ENCODE measurements around the gene GFM1. TPM values are rescaled to one million over a fixed set of nuclear protein-coding genes. Genes with fewer than 3 reads are reported as not detected.
A peak's percentile ranks its signal among the peaks of the same experiment; 100 is the strongest.

The GFM1 gene
- total RNA-seq, 1 donor from 2014 or later, result 71.5 TPM

- H3K4me3 ChIP-seq (ENCODE audit: low read length in 3 of 3), result peak overlapping the region; percentile 51 to 77 (median 63)
- H3K27me3 ChIP-seq (ENCODE audit: control insufficient read depth in 3 of 3, insufficient read depth in 3 of 3, low read length in 3 of 3), result no peaks in the 10 kb centered on the region
- peak overlapping the region; percentile 19 for H3K27ac ChIP-seq (ENCODE audit: low read depth, low read length)
- peaks cover 0 to 10% (median 5%) of the 10 kb centered on the region in 3 donors for H3K36me3 ChIP-seq (ENCODE audit: control insufficient read depth in 3 of 3, insufficient read depth in 3 of 3, low read length in 3 of 3)
- H3K4me1 ChIP-seq (ENCODE audit: control insufficient read depth in 3 of 3, insufficient read depth in 3 of 3, low read length in 3 of 3), result peaks cover 13 to 16% (median 14%) of the 10 kb centered on the region in 3 donors
- H3K9ac ChIP-seq (ENCODE audit: low read depth in 1 of 3, low read length in 3 of 3), result peak overlapping the region; percentile 47 to 74 (median 53)
- H3K9me3 ChIP-seq (ENCODE audit: control insufficient read depth in 3 of 3, low read length in 3 of 3), result peaks cover 3 to 8% (median 5%) of the 10 kb centered on the region in 3 donors
Measured at GRCh38 chr3:158732856-158733200, 88.5 kb downstream of the GFM1 start.

- H3K27me3 ChIP-seq (ENCODE audit: control insufficient read depth in 3 of 3, insufficient read depth in 3 of 3, low read length in 3 of 3), result no peaks in the 10 kb centered on the region
- H3K4me1 ChIP-seq (ENCODE audit: control insufficient read depth in 3 of 3, insufficient read depth in 3 of 3, low read length in 3 of 3), result peaks cover 9 to 16% (median 11%) of the 10 kb centered on the region in 3 donors
- peaks cover 3 to 8% (median 5%) of the 10 kb centered on the region in 3 donors for H3K9me3 ChIP-seq (ENCODE audit: control insufficient read depth in 3 of 3, low read length in 3 of 3)
- H3K27ac ChIP-seq (ENCODE audit: low read depth, low read length), result no peak overlapping the region
- H3K9ac ChIP-seq (ENCODE audit: low read depth in 1 of 3, low read length in 3 of 3), result no peak overlapping the region
- no peak overlapping the region for H3K4me3 ChIP-seq (ENCODE audit: low read length in 3 of 3)
- H3K36me3 ChIP-seq (ENCODE audit: control insufficient read depth in 3 of 3, insufficient read depth in 3 of 3, low read length in 3 of 3), result peaks cover 0 to 10% (median 5%) of the 10 kb centered on the region in 3 donors
Measured at GRCh38 chr3:158733656-158734055, 89.3 kb downstream of the GFM1 start.

- H3K4me1 ChIP-seq (ENCODE audit: control insufficient read depth in 3 of 3, insufficient read depth in 3 of 3, low read length in 3 of 3), result peaks cover 9 to 16% (median 11%) of the 10 kb centered on the region in 3 donors
- H3K9me3 ChIP-seq (ENCODE audit: control insufficient read depth in 3 of 3, low read length in 3 of 3), result peaks cover 3 to 8% (median 5%) of the 10 kb centered on the region in 3 donors
- H3K27ac ChIP-seq (ENCODE audit: low read depth, low read length), result no peak overlapping the region
- H3K36me3 ChIP-seq (ENCODE audit: control insufficient read depth in 3 of 3, insufficient read depth in 3 of 3, low read length in 3 of 3), result peaks cover 0 to 15% (median 5%) of the 10 kb centered on the region in 3 donors
- no peak overlapping the region for H3K9ac ChIP-seq (ENCODE audit: low read depth in 1 of 3, low read length in 3 of 3)
- H3K27me3 ChIP-seq (ENCODE audit: control insufficient read depth in 3 of 3, insufficient read depth in 3 of 3, low read length in 3 of 3), result no peaks in the 10 kb centered on the region
- H3K4me3 ChIP-seq (ENCODE audit: low read length in 3 of 3), result no peak overlapping the region
Measured at GRCh38 chr3:158735296-158736033, 91.1 kb downstream of the GFM1 start.

- Histone ChIP-seq H3K4me3 (ENCODE audit: low read length in 3 of 3) (no peak overlapping the region), H3K27ac (ENCODE audit: low read depth, low read length) (no peak overlapping the region), H3K9ac (ENCODE audit: low read depth in 1 of 3, low read length in 3 of 3) (no peak overlapping the region), H3K9me3 (ENCODE audit: control insufficient read depth in 3 of 3, low read length in 3 of 3) (peaks cover 3 to 8% (median 5%) of the 10 kb centered on the region in 3 donors), H3K4me1 (ENCODE audit: control insufficient read depth in 3 of 3, insufficient read depth in 3 of 3, low read length in 3 of 3) (peaks cover 0 to 4% (median 3%) of the 10 kb centered on the region in 3 donors), H3K36me3 (ENCODE audit: control insufficient read depth in 3 of 3, insufficient read depth in 3 of 3, low read length in 3 of 3) (peaks cover 0 to 15% (median 5%) of the 10 kb centered on the region in 3 donors), H3K27me3 (ENCODE audit: control insufficient read depth in 3 of 3, insufficient read depth in 3 of 3, low read length in 3 of 3) (no peaks in the 10 kb centered on the region)
Measured at GRCh38 chr3:158737410-158737809, 93.1 kb downstream of the GFM1 start.

- H3K27me3 ChIP-seq (ENCODE audit: control insufficient read depth in 3 of 3, insufficient read depth in 3 of 3, low read length in 3 of 3), result no peaks in the 10 kb centered on the region
- peaks cover 0 to 15% (median 5%) of the 10 kb centered on the region in 3 donors for H3K36me3 ChIP-seq (ENCODE audit: control insufficient read depth in 3 of 3, insufficient read depth in 3 of 3, low read length in 3 of 3)
- no peak overlapping the region for H3K27ac ChIP-seq (ENCODE audit: low read depth, low read length)
- no peak overlapping the region for H3K9ac ChIP-seq (ENCODE audit: low read depth in 1 of 3, low read length in 3 of 3)
- peaks cover 3 to 8% (median 5%) of the 10 kb centered on the region in 3 donors for H3K9me3 ChIP-seq (ENCODE audit: control insufficient read depth in 3 of 3, low read length in 3 of 3)
- H3K4me1 ChIP-seq (ENCODE audit: control insufficient read depth in 3 of 3, insufficient read depth in 3 of 3, low read length in 3 of 3), result no peaks in the 10 kb centered on the region
- no peak overlapping the region for H3K4me3 ChIP-seq (ENCODE audit: low read length in 3 of 3)
Measured at GRCh38 chr3:158737976-158738615, 93.8 kb downstream of the GFM1 start.

- peaks cover 3 to 8% (median 5%) of the 10 kb centered on the region in 3 donors for H3K9me3 ChIP-seq (ENCODE audit: control insufficient read depth in 3 of 3, low read length in 3 of 3)
- no peak overlapping the region for H3K9ac ChIP-seq (ENCODE audit: low read depth in 1 of 3, low read length in 3 of 3)
- no peak overlapping the region for H3K27ac ChIP-seq (ENCODE audit: low read depth, low read length)
- H3K4me3 ChIP-seq (ENCODE audit: low read length in 3 of 3), result no peak overlapping the region
- no peaks in the 10 kb centered on the region for H3K4me1 ChIP-seq (ENCODE audit: control insufficient read depth in 3 of 3, insufficient read depth in 3 of 3, low read length in 3 of 3)
- peaks cover 0 to 16% (median 5%) of the 10 kb centered on the region in 3 donors for H3K36me3 ChIP-seq (ENCODE audit: control insufficient read depth in 3 of 3, insufficient read depth in 3 of 3, low read length in 3 of 3)
- no peaks in the 10 kb centered on the region for H3K27me3 ChIP-seq (ENCODE audit: control insufficient read depth in 3 of 3, insufficient read depth in 3 of 3, low read length in 3 of 3)
Measured at GRCh38 chr3:158738653-158739052, 94.3 kb downstream of the GFM1 start.

- no peak overlapping the region for H3K9ac ChIP-seq (ENCODE audit: low read depth in 1 of 3, low read length in 3 of 3)
- H3K36me3 ChIP-seq (ENCODE audit: control insufficient read depth in 3 of 3, insufficient read depth in 3 of 3, low read length in 3 of 3), result peaks cover 0 to 19% (median 5%) of the 10 kb centered on the region in 3 donors
- H3K27ac ChIP-seq (ENCODE audit: low read depth, low read length), result no peak overlapping the region
- no peaks in the 10 kb centered on the region for H3K4me1 ChIP-seq (ENCODE audit: control insufficient read depth in 3 of 3, insufficient read depth in 3 of 3, low read length in 3 of 3)
- no peak overlapping the region for H3K4me3 ChIP-seq (ENCODE audit: low read length in 3 of 3)
- H3K27me3 ChIP-seq (ENCODE audit: control insufficient read depth in 3 of 3, insufficient read depth in 3 of 3, low read length in 3 of 3), result no peaks in the 10 kb centered on the region
- peaks cover 3 to 8% (median 5%) of the 10 kb centered on the region in 3 donors for H3K9me3 ChIP-seq (ENCODE audit: control insufficient read depth in 3 of 3, low read length in 3 of 3)
Measured at GRCh38 chr3:158739078-158739477, 94.8 kb downstream of the GFM1 start.

GRCh38 chr3:158739661-158740060 lies 95.3 kb downstream of the GFM1 start:
- H3K36me3 ChIP-seq (ENCODE audit: control insufficient read depth in 3 of 3, insufficient read depth in 3 of 3, low read length in 3 of 3), result peaks cover 0 to 18% (median 9%) of the 10 kb centered on the region in 3 donors
- H3K9me3 ChIP-seq (ENCODE audit: control insufficient read depth in 3 of 3, low read length in 3 of 3), result peaks cover 2 to 8% (median 3%) of the 10 kb centered on the region in 3 donors
- no peaks in the 10 kb centered on the region for H3K27me3 ChIP-seq (ENCODE audit: control insufficient read depth in 3 of 3, insufficient read depth in 3 of 3, low read length in 3 of 3)
- H3K4me1 ChIP-seq (ENCODE audit: control insufficient read depth in 3 of 3, insufficient read depth in 3 of 3, low read length in 3 of 3), result no peaks in the 10 kb centered on the region
- no peak overlapping the region for H3K4me3 ChIP-seq (ENCODE audit: low read length in 3 of 3)
- H3K9ac ChIP-seq (ENCODE audit: low read depth in 1 of 3, low read length in 3 of 3), result no peak overlapping the region
- H3K27ac ChIP-seq (ENCODE audit: low read depth, low read length), result no peak overlapping the region
